K562 (cell line): Measurements from ENCODE around the gene ECSIT. TPM values are rescaled to one million over a fixed set of nuclear protein-coding genes. Genes with fewer than 3 reads are reported as not detected.
A peak's percentile ranks its signal among the peaks of the same experiment; 100 is the strongest.

Experiments
- ATF2 ChIP-seq: sonication (generic); formaldehyde crosslinking; IDR thresholded peaks from 2 replicates; pipeline ENCODE4 v1.8.1; 2022; ENCODE audit warnings: missing genetic modification reagents
- CCAR2 ChIP-seq: fragments of 200-400 bp; formaldehyde crosslinking; IDR thresholded peaks from 2 replicates; pipeline ENCODE4 v1.6.1; 2017; ENCODE audit warnings: mild to moderate bottlenecking, low read depth, low read length
- FOXP1 ChIP-seq: sonication (generic); formaldehyde crosslinking; IDR thresholded peaks from 2 replicates; pipeline ENCODE4 v1.8.0; 2022; ENCODE audit warnings: mild to moderate bottlenecking, missing genetic modification reagents
- HOMEZ ChIP-seq: fragments of 250-450 bp; sonication (Bioruptor Pico); IDR thresholded peaks from 2 replicates; pipeline ENCODE4 v1.4.0; 2020; ENCODE audit warnings: mild to moderate bottlenecking, moderate library complexity
- JUND ChIP-seq, 2 experiments: IDR thresholded peaks; 2 replicates in 1 of 2; 3 replicates in 1 of 2; pipeline ENCODE4 v1.6.1; 2011; ENCODE audit warnings: borderline replicate concordance in 2 of 2, low read depth in 2 of 2, low read length in 2 of 2, improper control_type of control experiment in 1 of 2, missing biosample characterization in 1 of 2, missing genetic modification characterization in 1 of 2, missing genetic modification reagents in 1 of 2
- NCOA4 ChIP-seq: fragments of 450-650 bp; IDR thresholded peaks from 2 replicates; pipeline ENCODE4 v1.6.1; 2018; ENCODE audit warnings: mild to moderate bottlenecking; ENCODE audit not compliant: partially characterized antibody
- NRF1 ChIP-seq, 2 experiments: fragments of 450-650 bp; IDR thresholded peaks in 1 of 2; conservative IDR thresholded peaks in 1 of 2; 2 replicates each; pipeline ENCODE4 v1.6.1; 2014; ENCODE audit warnings: mild to moderate bottlenecking in 2 of 2
- PRDM10 ChIP-seq: fragments of 450-650 bp; IDR thresholded peaks from 2 replicates; pipeline ENCODE4 v1.6.1; 2018; ENCODE audit not compliant: partially characterized antibody
- RAD51 ChIP-seq: fragments of 450-650 bp; IDR thresholded peaks from 2 replicates; pipeline ENCODE4 v1.7.1; 2016; ENCODE audit warnings: low read depth, mild to moderate bottlenecking, borderline replicate concordance
- SMARCC2 ChIP-seq: fragments of 450-650 bp; IDR thresholded peaks from 2 replicates; pipeline ENCODE4 v1.6.1; 2017; ENCODE audit warnings: antibody characterized with exemption, moderate library complexity, mild to moderate bottlenecking, low read depth
- U2AF1 ChIP-seq: fragments of 200-400 bp; formaldehyde crosslinking; optimal IDR thresholded peaks from 2 replicates; pipeline ENCODE3; 2017; ENCODE audit warnings: mild to moderate bottlenecking, low read depth, low read length, moderate library complexity
- ZNF311 ChIP-seq: fragments of 250-450 bp; sonication (Bioruptor Pico); IDR thresholded peaks from 2 replicates; pipeline ENCODE4 v1.4.0; 2020; ENCODE audit warnings: mild to moderate bottlenecking, moderate library complexity
- polyA plus RNA-seq, 8 experiments: library from polyadenylated mRNA; depleted of rRNA in 4 of 8; stranded (reverse) in 5 of 8; unstranded in 3 of 8; fragments of >200 nt; fragmentation: Nextera tagmentation in 2 of 8; fragmentation: Illumina TruSeq in 1 of 8; extraction: Ambion mirVana in 2 of 8; extraction: Trizol in 1 of 8; gene quantifications; 2 replicates each; pipeline versions ENCODE4 v1.2.1 to v1.2.3, GENCODE V29; 2011 to 2014; ENCODE audit warnings: inconsistent platforms in 1 of 8, missing spikeins in 1 of 8
- total RNA-seq, 7 experiments: library from RNA; depleted of rRNA in 6 of 7; stranded (reverse); fragments of >200 nt in 6 of 7; fragmentation: Illumina TruSeq in 2 of 7; extraction: Trizol in 2 of 7; gene quantifications; 2 replicates each; pipeline versions ENCODE4 v1.2.1 to v1.2.3, GENCODE V29; 2011 to 2021; ENCODE audit warnings: low replicate concordance in 1 of 7
- TF ChIP-seq, protein P1 (sequence below): fragments of 450-650 bp; IDR thresholded peaks from 2 replicates; pipeline ENCODE4 v1.6.1; 2016; ENCODE audit warnings: borderline replicate concordance
- TF ChIP-seq, protein P2 (sequence below): fragments of 450-650 bp; formaldehyde crosslinking; IDR thresholded peaks from 2 replicates; pipeline ENCODE4 v1.4.0; 2020; ENCODE audit warnings: mild to moderate bottlenecking, mixed read lengths

The ECSIT gene
- total and polyA plus RNA-seq, 9 of the 15 experiments (the other 6 are each of a cell fraction or from before 2014, with no cell fraction given): 1.1 to 82.5 (median 43.9) TPM

- TF ChIP-seq JUND (IDR thresholded peaks at IDR 0.05; ENCODE audit: borderline replicate concordance, low read depth, low read length) (no peak), JUND (tag; IDR thresholded peaks at IDR 0.05; ENCODE audit: borderline replicate concordance, low read depth, low read length) (no peak; the same call in 2 of the 3 replicates), RAD51 (no peak), NCOA4 (no peak), HOMEZ (CRISPR knock-in tag) (no peak), CCAR2 (no peak), SMARCC2 (no peak), ATF2 (no peak), FOXP1 (CRISPR knock-in tag) (peak; percentile 17), NRF1 (conservative IDR thresholded peaks at IDR 0.05 in 1 of 2, IDR thresholded peaks at IDR 0.05 in 1 of 2) (peak; percentile 97), ZNF311 (no peak), U2AF1 (no peak), PRDM10 (no peak)
- TF ChIP-seq, protein P1, sequence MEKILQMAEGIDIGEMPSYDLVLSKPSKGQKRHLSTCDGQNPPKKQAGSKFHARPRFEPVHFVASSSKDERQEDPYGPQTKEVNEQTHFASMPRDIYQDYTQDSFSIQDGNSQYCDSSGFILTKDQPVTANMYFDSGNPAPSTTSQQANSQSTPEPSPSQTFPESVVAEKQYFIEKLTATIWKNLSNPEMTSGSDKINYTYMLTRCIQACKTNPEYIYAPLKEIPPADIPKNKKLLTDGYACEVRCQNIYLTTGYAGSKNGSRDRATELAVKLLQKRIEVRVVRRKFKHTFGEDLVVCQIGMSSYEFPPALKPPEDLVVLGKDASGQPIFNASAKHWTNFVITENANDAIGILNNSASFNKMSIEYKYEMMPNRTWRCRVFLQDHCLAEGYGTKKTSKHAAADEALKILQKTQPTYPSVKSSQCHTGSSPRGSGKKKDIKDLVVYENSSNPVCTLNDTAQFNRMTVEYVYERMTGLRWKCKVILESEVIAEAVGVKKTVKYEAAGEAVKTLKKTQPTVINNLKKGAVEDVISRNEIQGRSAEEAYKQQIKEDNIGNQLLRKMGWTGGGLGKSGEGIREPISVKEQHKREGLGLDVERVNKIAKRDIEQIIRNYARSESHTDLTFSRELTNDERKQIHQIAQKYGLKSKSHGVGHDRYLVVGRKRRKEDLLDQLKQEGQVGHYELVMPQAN: no peak
- TF ChIP-seq, protein P2, sequence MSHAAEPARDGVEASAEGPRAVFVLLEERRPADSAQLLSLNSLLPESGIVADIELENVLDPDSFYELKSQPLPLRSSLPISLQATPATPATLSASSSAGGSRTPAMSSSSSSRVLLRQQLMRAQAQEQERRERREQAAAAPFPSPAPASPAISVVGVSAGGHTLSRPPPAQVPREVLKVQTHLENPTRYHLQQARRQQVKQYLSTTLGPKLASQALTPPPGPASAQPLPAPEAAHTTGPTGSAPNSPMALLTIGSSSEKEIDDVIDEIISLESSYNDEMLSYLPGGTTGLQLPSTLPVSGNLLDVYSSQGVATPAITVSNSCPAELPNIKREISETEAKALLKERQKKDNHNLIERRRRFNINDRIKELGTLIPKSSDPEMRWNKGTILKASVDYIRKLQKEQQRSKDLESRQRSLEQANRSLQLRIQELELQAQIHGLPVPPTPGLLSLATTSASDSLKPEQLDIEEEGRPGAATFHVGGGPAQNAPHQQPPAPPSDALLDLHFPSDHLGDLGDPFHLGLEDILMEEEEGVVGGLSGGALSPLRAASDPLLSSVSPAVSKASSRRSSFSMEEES (CRISPR knock-in tag): no peak
Measured at GRCh38 chr19:11505504-11506100, 23.3 kb downstream of the ECSIT start, which contains the start of gene ZNF653 (continued).
